ENCODE data around the gene CLMN. TPM values are rescaled to one million over a fixed set of nuclear protein-coding genes. Genes with fewer than 3 reads are reported as not detected.

The CLMN gene
- total and polyA plus RNA-seq, 9 of the 15 experiments (the other 6 are each of a cell fraction or from before 2014, with no cell fraction given): 0.01 to 0.18 (median 0.07) TPM; not detected in 4

DNA sequence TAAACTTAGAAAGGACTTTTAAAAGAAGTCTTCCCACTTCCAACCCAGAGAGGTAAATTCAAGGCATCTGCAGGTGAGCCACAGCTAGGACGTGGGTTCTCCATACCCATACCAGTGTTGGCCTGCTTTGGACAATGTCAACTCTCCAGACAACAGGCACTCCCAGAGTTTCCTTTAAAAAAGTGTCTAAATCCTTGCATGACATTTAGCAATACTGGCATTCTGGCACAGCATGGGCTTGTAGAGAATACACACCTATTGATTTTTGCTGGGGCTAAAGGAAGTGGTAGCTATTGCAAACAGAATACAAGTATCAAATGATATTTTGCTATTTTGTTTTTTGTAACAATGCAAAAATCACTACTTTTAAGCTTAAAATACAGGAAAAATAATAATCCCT, 136.6 kb downstream of the CLMN start:
- in situ Hi-C loops (cut with MboI) (no loop called here), intact Hi-C loops (cut with micrococcal nuclease) (no loop called here)
- 0% methylated on average over 1 of the region's 1 CpG for WGBS (ENCODE audit: insufficient coverage, low coverage, missing lambda C conversion rate)
- CTCF ChIA-PET (ENCODE audit: low intra/inter-chr PET ratio): no interaction called here
- Histone ChIP-seq H3K79me2 (ENCODE audit: control insufficient read depth, insufficient read depth, low read length) (no peaks in the 10 kb centered on the region), H3K9me3 (replicated peaks; ENCODE audit: control insufficient read depth, insufficient read depth, low read depth, low read length) (no peaks in the 10 kb centered on the region), H2AFZ (ENCODE audit: low read depth, low read length) (no peak overlapping the region), H3K4me2 (ENCODE audit: insufficient read depth, low read length) (no peak overlapping the region), H3K27ac (ENCODE audit: extremely low read depth, low read depth, low read length) (no peak overlapping the region), H3K27me3 (ENCODE audit: control insufficient read depth in 2 of 2, insufficient read depth in 2 of 2, low read length in 2 of 2) (peaks cover 4 to 22% of the 10 kb centered on the region in 2 experiments; a peak in 3 of 5 replicates), H3K9me1 (ENCODE audit: control insufficient read depth, insufficient read depth, low read length) (no peaks in the 10 kb centered on the region), H3K4me1 (replicated peaks in 1 of 2; ENCODE audit: control insufficient read depth in 2 of 2, insufficient read depth in 2 of 2, low read length in 2 of 2) (peaks cover 0 to 14% of the 10 kb centered on the region in 2 experiments; a peak in 3 of 5 replicates), H3K4me3 (no peak overlapping the region), H3K36me3 (ENCODE audit: control insufficient read depth, insufficient read depth, low read length) (no peaks in the 10 kb centered on the region), H4K20me1 (replicated peaks; ENCODE audit: control insufficient read depth, insufficient read depth, low read length) (no peaks in the 10 kb centered on the region; the same call in 1 of the 2 replicates), H3K9ac (ENCODE audit: insufficient read depth in 1 of 2, low read depth in 2 of 2, low read length in 2 of 2) (no peak overlapping the region)
- no peak for FAIRE-seq
- no peak for DNase-seq (ENCODE audit: extremely low read depth in 1 of 4, low spot score in 3 of 4)
- BruUV-seq (replicated peaks): no TSS peak
- ATAC-seq: no peak
- POLR2A ChIA-PET: no interaction called here
- no peak for TF ChIP-seq ERF (CRISPR knock-in tag; IDR thresholded peaks at IDR 0.05)
- no peak for TF ChIP-seq ZNF668 (CRISPR knock-in tag; IDR thresholded peaks at IDR 0.05)
- TF ChIP-seq, protein P1, sequence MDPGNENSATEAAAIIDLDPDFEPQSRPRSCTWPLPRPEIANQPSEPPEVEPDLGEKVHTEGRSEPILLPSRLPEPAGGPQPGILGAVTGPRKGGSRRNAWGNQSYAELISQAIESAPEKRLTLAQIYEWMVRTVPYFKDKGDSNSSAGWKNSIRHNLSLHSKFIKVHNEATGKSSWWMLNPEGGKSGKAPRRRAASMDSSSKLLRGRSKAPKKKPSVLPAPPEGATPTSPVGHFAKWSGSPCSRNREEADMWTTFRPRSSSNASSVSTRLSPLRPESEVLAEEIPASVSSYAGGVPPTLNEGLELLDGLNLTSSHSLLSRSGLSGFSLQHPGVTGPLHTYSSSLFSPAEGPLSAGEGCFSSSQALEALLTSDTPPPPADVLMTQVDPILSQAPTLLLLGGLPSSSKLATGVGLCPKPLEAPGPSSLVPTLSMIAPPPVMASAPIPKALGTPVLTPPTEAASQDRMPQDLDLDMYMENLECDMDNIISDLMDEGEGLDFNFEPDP (CRISPR knock-in tag; IDR thresholded peaks at IDR 0.05): no peak

DNA sequence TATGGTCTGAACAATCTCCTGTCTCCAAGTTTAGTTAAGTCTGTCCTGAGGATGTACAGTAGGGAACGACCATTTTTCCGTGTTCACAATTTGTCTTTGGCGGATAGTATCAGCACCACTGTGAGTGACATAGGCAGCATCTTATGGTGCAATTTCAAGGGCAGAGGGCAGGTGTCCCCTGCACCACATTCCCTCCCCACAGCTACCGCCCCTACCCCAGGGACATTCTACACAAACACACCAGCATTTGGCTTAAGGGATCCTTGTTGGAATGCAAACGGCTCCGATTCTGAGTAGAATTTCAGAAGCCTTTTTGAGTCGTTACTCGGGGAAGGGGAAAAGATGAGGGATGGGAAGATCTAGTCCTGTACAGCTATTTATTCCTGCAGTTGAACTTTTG, 137.3 kb downstream of the CLMN start:
- Histone ChIP-seq H3K9me1 (ENCODE audit: control insufficient read depth, insufficient read depth, low read length) (no peaks in the 10 kb centered on the region), H3K4me1 (replicated peaks in 1 of 2; ENCODE audit: control insufficient read depth in 2 of 2, insufficient read depth in 2 of 2, low read length in 2 of 2) (peaks cover 0 to 14% of the 10 kb centered on the region in 2 experiments; a peak in 3 of 5 replicates), H3K9me3 (replicated peaks; ENCODE audit: control insufficient read depth, insufficient read depth, low read depth, low read length) (no peaks in the 10 kb centered on the region), H3K27me3 (ENCODE audit: control insufficient read depth in 2 of 2, insufficient read depth in 2 of 2, low read length in 2 of 2) (peaks cover 4 to 18% of the 10 kb centered on the region in 2 experiments; a peak in 3 of 5 replicates), H3K36me3 (ENCODE audit: control insufficient read depth, insufficient read depth, low read length) (no peaks in the 10 kb centered on the region), H3K9ac (ENCODE audit: insufficient read depth in 1 of 2, low read depth in 2 of 2, low read length in 2 of 2) (no peak overlapping the region), H3K27ac (ENCODE audit: extremely low read depth, low read depth, low read length) (no peak overlapping the region), H3K79me2 (ENCODE audit: control insufficient read depth, insufficient read depth, low read length) (no peaks in the 10 kb centered on the region), H4K20me1 (replicated peaks; ENCODE audit: control insufficient read depth, insufficient read depth, low read length) (no peaks in the 10 kb centered on the region; the same call in 1 of the 2 replicates), H3K4me3 (no peak overlapping the region), H3K4me2 (ENCODE audit: insufficient read depth, low read length) (no peak overlapping the region), H2AFZ (ENCODE audit: low read depth, low read length) (no peak overlapping the region)
- intact Hi-C loops (cut with micrococcal nuclease): no loop called here
- DNase-seq (ENCODE audit: extremely low read depth in 1 of 4, low spot score in 3 of 4) (no peak), ATAC-seq (no peak), FAIRE-seq (no peak)
- 3% methylated on average over 7 of the region's 8 CpGs for WGBS (ENCODE audit: insufficient coverage, low coverage, missing lambda C conversion rate)
- POLR2A ChIA-PET: no interaction called here
- no TSS peak for BruUV-seq (replicated peaks)
- in situ Hi-C loops (cut with MboI): no loop called here
- CTCF ChIA-PET (ENCODE audit: low intra/inter-chr PET ratio): no interaction called here
- TF ChIP-seq POLR2H (tag; IDR thresholded peaks at IDR 0.05; ENCODE audit: low read depth) (no peak), FOSL1 (tag; conservative IDR thresholded peaks at IDR 0.05) (no peak), FOXP1 (CRISPR knock-in tag; IDR thresholded peaks at IDR 0.05) (no peak), STAT5B (CRISPR knock-in tag; IDR thresholded peaks at IDR 0.05) (no peak), KLF1 (tag; IDR thresholded peaks at IDR 0.05) (no peak), MYNN (IDR thresholded peaks at IDR 0.05) (no peak), MYNN (CRISPR knock-in tag; IDR thresholded peaks at IDR 0.05) (no peak)
- TF ChIP-seq, protein P2, sequence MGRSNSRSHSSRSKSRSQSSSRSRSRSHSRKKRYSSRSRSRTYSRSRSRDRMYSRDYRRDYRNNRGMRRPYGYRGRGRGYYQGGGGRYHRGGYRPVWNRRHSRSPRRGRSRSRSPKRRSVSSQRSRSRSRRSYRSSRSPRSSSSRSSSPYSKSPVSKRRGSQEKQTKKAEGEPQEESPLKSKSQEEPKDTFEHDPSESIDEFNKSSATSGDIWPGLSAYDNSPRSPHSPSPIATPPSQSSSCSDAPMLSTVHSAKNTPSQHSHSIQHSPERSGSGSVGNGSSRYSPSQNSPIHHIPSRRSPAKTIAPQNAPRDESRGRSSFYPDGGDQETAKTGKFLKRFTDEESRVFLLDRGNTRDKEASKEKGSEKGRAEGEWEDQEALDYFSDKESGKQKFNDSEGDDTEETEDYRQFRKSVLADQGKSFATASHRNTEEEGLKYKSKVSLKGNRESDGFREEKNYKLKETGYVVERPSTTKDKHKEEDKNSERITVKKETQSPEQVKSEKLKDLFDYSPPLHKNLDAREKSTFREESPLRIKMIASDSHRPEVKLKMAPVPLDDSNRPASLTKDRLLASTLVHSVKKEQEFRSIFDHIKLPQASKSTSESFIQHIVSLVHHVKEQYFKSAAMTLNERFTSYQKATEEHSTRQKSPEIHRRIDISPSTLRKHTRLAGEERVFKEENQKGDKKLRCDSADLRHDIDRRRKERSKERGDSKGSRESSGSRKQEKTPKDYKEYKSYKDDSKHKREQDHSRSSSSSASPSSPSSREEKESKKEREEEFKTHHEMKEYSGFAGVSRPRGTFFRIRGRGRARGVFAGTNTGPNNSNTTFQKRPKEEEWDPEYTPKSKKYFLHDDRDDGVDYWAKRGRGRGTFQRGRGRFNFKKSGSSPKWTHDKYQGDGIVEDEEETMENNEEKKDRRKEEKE (IDR thresholded peaks at IDR 0.05; ENCODE audit: borderline replicate concordance in 1 of 2, control insufficient read depth in 1 of 2, low read depth in 2 of 2, low read length in 1 of 2): no peak

All from K562 (cell line).